H1 (cell line): ENCODE results near the gene CTAG1A. TPM values are rescaled to one million over a fixed set of nuclear protein-coding genes. Genes with fewer than 3 reads are reported as not detected.

Source experiments
- KDM1A ChIP-seq: fragments of 200-600, 300-600 bp; sonication (generic); IDR thresholded peaks from 2 replicates; pipeline ENCODE4 v1.7.1; 2016; ENCODE audit warnings: mild to moderate bottlenecking, low read length, borderline replicate concordance
- RAD21 ChIP-seq, 2 experiments: IDR thresholded peaks in 1 of 2; conservative IDR thresholded peaks in 1 of 2; 2 replicates each; pipeline ENCODE4 v1.6.1; 2011; ENCODE audit warnings: low read depth in 2 of 2, low read length in 2 of 2, improper control_type of control experiment in 1 of 2, inconsistent platforms in 1 of 2, mild to moderate bottlenecking in 1 of 2, moderate library complexity in 1 of 2
- SAP30 ChIP-seq: fragments of 300-600 bp; sonication (generic); IDR thresholded peaks from 2 replicates; pipeline ENCODE4 v1.7.1; 2012; ENCODE audit warnings: low read length, moderate library complexity, mild to moderate bottlenecking, inconsistent platforms; ENCODE audit not compliant: insufficient read depth, insufficient replicate concordance
- polyA plus RNA-seq, 7 experiments: library from polyadenylated mRNA; depleted of rRNA in 3 of 7; stranded (reverse) in 5 of 7; unstranded in 2 of 7; fragments of >200 nt in 5 of 7; fragments of 200-250 nt in 2 of 7; gene quantifications; 1 replicate in 5 of 7; 2 replicates in 1 of 7; 4 replicates in 1 of 7; pipeline versions ENCODE4 v1.2.1 to v1.2.3, GENCODE V29; 2011 to 2013; ENCODE audit warnings: missing spikeins in 2 of 7, mixed read lengths in 2 of 7
- total RNA-seq: library from RNA; stranded (reverse); fragmentation: NEBNext Ultra II Directional; extraction: Animal tissue kit (Norgen Biotek cat#: 25700); gene quantifications from 2 replicates; pipeline ENCODE4 v1.2.1, GENCODE V29; 2021

Gene CTAG1A
- total and polyA plus RNA-seq, 2 of the 8 experiments (the other 6 are each of a cell fraction or from before 2014, with no cell fraction given), result not detected

DNA sequence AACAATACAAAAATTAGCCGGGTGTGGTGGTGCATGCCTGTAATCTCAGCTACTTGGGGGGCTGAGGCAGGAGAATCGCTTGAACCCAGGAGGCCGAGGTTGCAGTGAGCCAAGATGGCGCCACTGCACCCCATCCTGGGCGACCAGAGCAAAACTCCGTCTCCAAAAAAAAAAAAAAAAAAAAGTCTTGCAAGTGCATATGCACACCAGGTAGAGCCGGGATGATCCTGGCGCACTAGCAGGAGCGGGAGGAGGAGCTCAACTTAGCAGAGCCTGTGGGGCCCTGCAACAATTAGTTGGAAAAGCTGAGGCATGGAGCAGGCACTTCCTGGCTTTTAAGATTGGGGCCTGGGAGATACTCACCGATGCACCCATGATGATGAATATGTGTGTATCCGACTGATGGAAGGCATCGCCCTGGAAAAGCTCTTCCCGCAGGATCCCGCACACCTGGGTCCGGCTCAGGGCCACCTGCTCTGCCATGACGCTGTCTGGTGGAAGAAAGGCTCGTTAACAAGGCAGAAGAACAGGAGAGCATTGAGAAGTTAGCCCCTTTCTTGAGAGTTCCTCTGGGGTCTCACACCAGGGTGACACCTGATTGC is 39.2 kb upstream of the CTAG1A start (continued):
- TF ChIP-seq KDM1A (no peak), SAP30 (no peak), RAD21 (IDR thresholded peaks at IDR 0.05 in 1 of 2, conservative IDR thresholded peaks at IDR 0.05 in 1 of 2; ENCODE audit: low read depth in 2 of 2, low read length in 2 of 2) (no peak)
